OCI-LY1 (cell line): ENCODE measurements around the gene MAX.
"Not testable (repeated sequence)": the region's sequence is repeated elsewhere in the genome, so short reads cannot be mapped to it uniquely, and the experiment has no call there.

ENCODE experiments used
- H2AFZ ChIP-seq: fragments of 200-600 bp; sonication (generic), shearing (Covaris generic); 2 replicates; pipeline ENCODE4 v1.6.0; 2014; ENCODE audit warnings: antibody characterized with exemption, mild to moderate bottlenecking, low read length
- H3F3A ChIP-seq: fragments of 200-600 bp; sonication (generic), shearing (Covaris generic); 2 replicates; pipeline ENCODE4 v1.6.0; 2014; ENCODE audit warnings: mild to moderate bottlenecking, antibody characterized with exemption, low read length, moderate library complexity; ENCODE audit not compliant: insufficient read depth
- H3K27ac ChIP-seq: fragments of 200-600 bp; sonication (generic); 2 replicates; pipeline ENCODE4 v1.5.1; 2014; ENCODE audit warnings: low read length, mixed run types, mild to moderate bottlenecking, low read depth; ENCODE audit not compliant: poor library complexity, severe bottlenecking
- H3K27me3 ChIP-seq: fragments of 200-600 bp; sonication (generic); 2 replicates; pipeline ENCODE4 v1.6.0; 2014; ENCODE audit warnings: antibody characterized with exemption, mild to moderate bottlenecking, low read length, moderate library complexity; ENCODE audit not compliant: insufficient read depth
- H3K36me3 ChIP-seq: fragments of 200-600 bp; sonication (generic); 2 replicates; pipeline ENCODE4 v1.6.1; 2014; ENCODE audit warnings: mild to moderate bottlenecking, antibody characterized with exemption, low read length, moderate library complexity, mixed read lengths; ENCODE audit not compliant: insufficient read depth
- H3K4me1 ChIP-seq: fragments of 200-600 bp; sonication (generic); 2 replicates; pipeline ENCODE4 v1.5.1; 2014; ENCODE audit warnings: mild to moderate bottlenecking, low read length, moderate library complexity; ENCODE audit not compliant: insufficient read depth, severe bottlenecking
- H3K4me2 ChIP-seq: fragments of 200-600 bp; sonication (generic), shearing (Covaris generic); 2 replicates; pipeline ENCODE4 v1.6.1; 2014; ENCODE audit warnings: low read length
- H3K4me3 ChIP-seq: fragments of 200-600 bp; sonication (generic); 2 replicates; pipeline ENCODE4 v1.5.1; 2014; ENCODE audit warnings: low read length, low read depth, mild to moderate bottlenecking, mixed read lengths; ENCODE audit not compliant: poor library complexity, severe bottlenecking
- H3K79me2 ChIP-seq: fragments of 200-600 bp; shearing (Covaris generic); 2 replicates; pipeline ENCODE4 v1.6.1; 2016; ENCODE audit warnings: mixed run types, low read length, mixed read lengths; ENCODE audit not compliant: insufficient read depth
- H3K9ac ChIP-seq: fragments of 200-600 bp; sonication (generic), shearing (Covaris generic); 2 replicates; pipeline ENCODE4 v1.6.1; 2014; ENCODE audit warnings: mild to moderate bottlenecking, low read length, mixed read lengths
- H3K9me2 ChIP-seq: fragments of 200-600 bp; sonication (generic), shearing (Covaris generic); 2 replicates; pipeline ENCODE4 v1.6.1; 2014; ENCODE audit warnings: low read depth, mild to moderate bottlenecking, low read length, mixed read lengths
- H3K9me3 ChIP-seq: fragments of 200-600 bp; shearing (Covaris generic); 2 replicates; pipeline ENCODE4 v1.6.1; 2014; ENCODE audit warnings: low read length, mixed read lengths
- H4K20me1 ChIP-seq: fragments of 200-600 bp; sonication (generic), shearing (Covaris generic); 2 replicates; pipeline ENCODE4 v1.6.0; 2016; ENCODE audit warnings: mild to moderate bottlenecking, low read length; ENCODE audit not compliant: insufficient read depth
- CTCF ChIP-seq: fragments of 200-600 bp; sonication (generic), shearing (Covaris generic); IDR thresholded peaks from 2 replicates; pipeline ENCODE4 v1.5.1; 2017; ENCODE audit warnings: mild to moderate bottlenecking, antibody characterized with exemption, low read length, moderate library complexity, mixed read lengths
- EZH2 ChIP-seq: fragments of 200-600 bp; sonication (generic), shearing (Covaris generic); IDR thresholded peaks from 2 replicates; pipeline ENCODE4 v1.8.0; 2017; ENCODE audit warnings: borderline replicate concordance, mixed run types, mild to moderate bottlenecking, antibody characterized with exemption, low read length, moderate library complexity, mixed read lengths

Gene MAX

GRCh38 chr14:65092349-65092748 lies 10.0 kb downstream of the MAX start:
- Histone ChIP-seq H3K4me3 (no peak overlapping the region), H3K27me3 (no peaks in the 10 kb centered on the region), H3F3A (no peaks in the 10 kb centered on the region), H2AFZ (no peak overlapping the region), H3K9me3 (peaks cover 6% of the 10 kb centered on the region; the same call in 1 of the 2 replicates), H3K27ac (no peak overlapping the region), H4K20me1 (no peaks in the 10 kb centered on the region), H3K4me2 (no peak overlapping the region), H3K79me2 (peaks cover 16% of the 10 kb centered on the region), H3K9ac (no peak overlapping the region), H3K4me1 (no peaks in the 10 kb centered on the region), H3K36me3 (peaks cover 100% of the 10 kb centered on the region), H3K9me2 (no peaks in the 10 kb centered on the region)
- no peak for TF ChIP-seq CTCF
- TF ChIP-seq EZH2, result no peak

GRCh38 chr14:65087835-65088234 lies 14.5 kb downstream of the MAX start:
- not testable (repeated sequence) for H3K9me3 ChIP-seq, H3K9ac ChIP-seq

GRCh38 chr14:65086686-65087085 lies 15.6 kb downstream of the MAX start:
- H3K4me3 ChIP-seq, H3K9me2 ChIP-seq, H2AFZ ChIP-seq, H4K20me1 ChIP-seq, H3K4me1 ChIP-seq, H3K4me2 ChIP-seq, H3F3A ChIP-seq, H3K79me2 ChIP-seq, H3K27ac ChIP-seq, H3K9ac ChIP-seq, H3K9me3 ChIP-seq, H3K27me3 ChIP-seq: not testable (repeated sequence)
- peaks cover 97% of the 10 kb centered on the region for H3K36me3 ChIP-seq

More at GRCh38 chr14:65087835-65088234, 14.5 kb downstream of the MAX start:
- not testable (repeated sequence) for H3K4me3 ChIP-seq, H3K79me2 ChIP-seq, H3F3A ChIP-seq, H3K9me2 ChIP-seq, H3K4me1 ChIP-seq, H4K20me1 ChIP-seq, H3K4me2 ChIP-seq, H3K27ac ChIP-seq, H2AFZ ChIP-seq, H3K27me3 ChIP-seq
- H3K36me3 ChIP-seq, result peaks cover 97% of the 10 kb centered on the region

GRCh38 chr14:65084554-65085505 lies 17.5 kb downstream of the MAX start:
- Histone ChIP-seq H3K4me1 (no peaks in the 10 kb centered on the region), H3F3A (no peaks in the 10 kb centered on the region), H2AFZ (no peak overlapping the region), H3K36me3 (peaks cover 97% of the 10 kb centered on the region), H3K9me2 (no peaks in the 10 kb centered on the region), H3K4me3 (no peak overlapping the region), H3K27ac (no peak overlapping the region), H3K27me3 (no peaks in the 10 kb centered on the region), H3K4me2 (no peak overlapping the region), H3K79me2 (no peaks in the 10 kb centered on the region), H4K20me1 (no peaks in the 10 kb centered on the region), H3K9ac (no peak overlapping the region), H3K9me3 (peaks cover 6% of the 10 kb centered on the region)
- TF ChIP-seq CTCF, result no peak
